ENCODE data around the gene NDRG4.

Gene NDRG4

DNA sequence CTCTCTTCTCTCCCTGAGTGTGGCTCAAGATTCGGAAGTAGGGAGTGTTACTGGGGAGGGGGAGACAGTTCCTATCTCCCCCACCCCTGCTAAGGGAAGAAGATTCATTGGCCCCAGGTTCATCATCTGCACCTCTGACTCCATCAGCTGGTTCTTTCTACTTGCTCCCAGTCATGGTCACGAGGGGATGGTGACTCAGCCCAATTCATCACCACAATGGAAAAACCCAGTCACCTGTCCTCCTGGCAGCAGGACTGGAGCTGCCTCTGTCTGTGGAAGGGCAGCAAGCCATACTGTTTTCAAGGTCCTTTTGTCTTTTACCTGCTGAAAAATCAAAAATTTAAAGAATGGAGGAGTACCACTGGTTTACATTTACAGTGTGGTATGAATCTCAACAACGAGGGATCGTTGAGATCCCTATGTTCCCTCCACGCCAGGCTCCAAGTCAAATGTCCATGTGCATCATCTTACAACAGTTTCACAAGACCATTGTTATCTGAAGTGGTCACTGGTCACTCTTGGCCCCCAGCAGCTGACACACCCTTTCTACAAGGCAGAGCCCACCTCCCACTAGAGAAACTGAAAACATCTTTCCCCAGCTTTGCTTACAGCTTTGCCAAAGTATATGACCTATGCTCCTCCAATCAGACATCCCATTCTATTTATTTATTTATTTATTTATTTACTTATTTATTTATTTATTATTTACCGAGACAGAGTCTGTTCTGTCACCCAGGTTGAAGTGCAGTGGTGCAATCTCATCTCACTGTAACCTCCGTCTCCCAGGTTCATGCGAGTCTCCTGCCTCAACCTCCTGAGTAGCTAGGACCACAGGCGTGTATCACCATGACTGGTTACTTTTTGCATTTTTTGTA is 40.4 kb upstream of the NDRG4 start:
- no peak overlapping the region for H3K56ac ChIP-seq (ENCODE audit: low read length)
- H3K27ac ChIP-seq (ENCODE audit: low read depth, low read length): no peak overlapping the region
- H3K4me1 ChIP-seq (ENCODE audit: control insufficient read depth, low read depth, low read length): no peaks in the 10 kb centered on the region
- DNase-seq: no peak
- H3K4ac ChIP-seq (ENCODE audit: low read depth, low read length): no peak overlapping the region
- H3K79me1 ChIP-seq (ENCODE audit: low read length): no peaks in the 10 kb centered on the region
- no peak overlapping the region for H4K5ac ChIP-seq (ENCODE audit: low read length)
- no peaks in the 10 kb centered on the region for H3K36me3 ChIP-seq (ENCODE audit: control insufficient read depth, insufficient read depth, low read length)
- no CpG with 5 or more reads among the region's 9 CpGs for WGBS (ENCODE audit: extremely low coverage, insufficient coverage, low lambda C conversion rate)
- peaks cover 8% of the 10 kb centered on the region for H3K27me3 ChIP-seq (ENCODE audit: insufficient read depth, low read length, poor library complexity)
- no peak overlapping the region for H3K9ac ChIP-seq (ENCODE audit: low read length)
- no peak overlapping the region for H2BK5ac ChIP-seq (ENCODE audit: low read length)
- H4K8ac ChIP-seq (ENCODE audit: low read depth, low read length): no peak overlapping the region
- H3K18ac ChIP-seq (ENCODE audit: low read length): no peak overlapping the region
- no peak overlapping the region for H3K4me2 ChIP-seq (ENCODE audit: low read length)
- H3K23ac ChIP-seq (ENCODE audit: low read length): no peak overlapping the region
- H2AK5ac ChIP-seq (ENCODE audit: low read length): no peak overlapping the region
- H3K4me3 ChIP-seq (ENCODE audit: low read length): no peak overlapping the region
- H2BK120ac ChIP-seq (ENCODE audit: low read depth, low read length): no peak overlapping the region
- H3K79me2 ChIP-seq (ENCODE audit: control insufficient read depth, insufficient read depth, low read length): no peaks in the 10 kb centered on the region
- no peak overlapping the region for H2BK15ac ChIP-seq (replicated peaks; ENCODE audit: low read depth)

DNA sequence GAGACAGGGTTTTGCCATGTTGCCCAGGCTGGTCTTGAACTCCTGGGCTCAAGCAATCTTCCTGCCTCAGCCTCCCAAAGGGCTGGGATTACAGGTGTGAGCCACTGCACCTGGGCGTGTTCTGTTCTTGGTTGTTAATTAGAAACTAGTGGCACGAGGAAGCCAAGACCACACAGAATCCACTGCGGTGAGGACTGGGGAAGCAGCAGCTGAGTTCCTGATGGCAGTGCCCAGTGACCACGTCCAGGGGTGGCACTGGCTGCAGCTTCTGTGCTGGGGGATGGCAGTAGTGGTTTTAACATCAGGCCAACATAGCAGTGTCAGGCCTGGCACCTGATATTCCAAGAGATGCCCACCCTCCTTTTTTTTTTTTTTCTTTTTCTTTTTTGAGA is 39.7 kb upstream of the NDRG4 start:
- H3K27me3 ChIP-seq (ENCODE audit: insufficient read depth, low read length, poor library complexity): peaks cover 9% of the 10 kb centered on the region
- H3K36me3 ChIP-seq (ENCODE audit: control insufficient read depth, insufficient read depth, low read length): no peaks in the 10 kb centered on the region
- no peak overlapping the region for H3K23ac ChIP-seq (ENCODE audit: low read length)
- no peak overlapping the region for H3K9ac ChIP-seq (ENCODE audit: low read length)
- H3K4ac ChIP-seq (ENCODE audit: low read depth, low read length): no peak overlapping the region
- no peak overlapping the region for H3K4me2 ChIP-seq (ENCODE audit: low read length)
- no peak overlapping the region for H2AK5ac ChIP-seq (ENCODE audit: low read length)
- no peak overlapping the region for H4K8ac ChIP-seq (ENCODE audit: low read depth, low read length)
- H2BK5ac ChIP-seq (ENCODE audit: low read length): no peak overlapping the region
- no peak overlapping the region for H3K56ac ChIP-seq (ENCODE audit: low read length)
- no peak overlapping the region for H2BK120ac ChIP-seq (ENCODE audit: low read depth, low read length)
- H3K27ac ChIP-seq (ENCODE audit: low read depth, low read length): no peak overlapping the region
- no peak overlapping the region for H3K18ac ChIP-seq (ENCODE audit: low read length)
- no peaks in the 10 kb centered on the region for H3K4me1 ChIP-seq (ENCODE audit: control insufficient read depth, low read depth, low read length)
- H3K79me1 ChIP-seq (ENCODE audit: low read length): no peaks in the 10 kb centered on the region
- H3K4me3 ChIP-seq (ENCODE audit: low read length): no peak overlapping the region
- WGBS (ENCODE audit: extremely low coverage, insufficient coverage, low lambda C conversion rate): no CpG with 5 or more reads among the region's 4 CpGs
- no peak overlapping the region for H2BK15ac ChIP-seq (replicated peaks; ENCODE audit: low read depth)
- no peak for DNase-seq
- H4K5ac ChIP-seq (ENCODE audit: low read length): no peak overlapping the region
- no peaks in the 10 kb centered on the region for H3K79me2 ChIP-seq (ENCODE audit: control insufficient read depth, insufficient read depth, low read length)

DNA sequence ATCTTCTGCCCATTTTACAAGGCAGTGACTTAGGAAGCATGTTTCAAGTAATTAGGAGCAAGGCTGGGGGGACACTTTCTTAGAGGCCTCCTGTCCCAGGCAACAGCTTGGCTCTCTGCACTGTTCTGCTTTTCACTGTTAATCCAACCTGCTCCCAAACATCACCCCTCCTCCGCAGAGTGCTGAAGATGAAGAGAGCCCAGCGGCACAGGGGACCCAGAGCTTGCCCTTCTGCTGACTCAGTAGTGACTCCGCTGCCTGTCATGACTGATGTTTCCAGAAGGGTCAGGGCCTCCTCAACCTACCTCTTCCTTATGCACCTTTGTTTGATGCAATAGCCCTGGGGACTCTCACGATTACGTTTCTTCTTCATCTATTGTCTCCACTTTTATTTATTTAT is 38.9 kb upstream of the NDRG4 start:
- no peak for DNase-seq
- no peak overlapping the region for H2BK120ac ChIP-seq (ENCODE audit: low read depth, low read length)
- no CpG with 5 or more reads among the region's 5 CpGs for WGBS (ENCODE audit: extremely low coverage, insufficient coverage, low lambda C conversion rate)
- no peak overlapping the region for H3K18ac ChIP-seq (ENCODE audit: low read length)
- no peak overlapping the region for H3K56ac ChIP-seq (ENCODE audit: low read length)
- no peak overlapping the region for H2BK15ac ChIP-seq (replicated peaks; ENCODE audit: low read depth)
- no peak overlapping the region for H3K4me3 ChIP-seq (ENCODE audit: low read length)
- H3K23ac ChIP-seq (ENCODE audit: low read length): no peak overlapping the region
- no peaks in the 10 kb centered on the region for H3K36me3 ChIP-seq (ENCODE audit: control insufficient read depth, insufficient read depth, low read length)
- peaks cover 9% of the 10 kb centered on the region for H3K27me3 ChIP-seq (ENCODE audit: insufficient read depth, low read length, poor library complexity)
- no peaks in the 10 kb centered on the region for H3K4me1 ChIP-seq (ENCODE audit: control insufficient read depth, low read depth, low read length)
- H3K9ac ChIP-seq (ENCODE audit: low read length): no peak overlapping the region
- H4K5ac ChIP-seq (ENCODE audit: low read length): no peak overlapping the region
- no peak overlapping the region for H2AK5ac ChIP-seq (ENCODE audit: low read length)
- H3K4ac ChIP-seq (ENCODE audit: low read depth, low read length): no peak overlapping the region
- no peak overlapping the region for H3K4me2 ChIP-seq (ENCODE audit: low read length)
- no peak overlapping the region for H2BK5ac ChIP-seq (ENCODE audit: low read length)
- no peak overlapping the region for H3K27ac ChIP-seq (ENCODE audit: low read depth, low read length)
- no peak overlapping the region for H4K8ac ChIP-seq (ENCODE audit: low read depth, low read length)
- H3K79me2 ChIP-seq (ENCODE audit: control insufficient read depth, insufficient read depth, low read length): no peaks in the 10 kb centered on the region
- no peaks in the 10 kb centered on the region for H3K79me1 ChIP-seq (ENCODE audit: low read length)

DNA sequence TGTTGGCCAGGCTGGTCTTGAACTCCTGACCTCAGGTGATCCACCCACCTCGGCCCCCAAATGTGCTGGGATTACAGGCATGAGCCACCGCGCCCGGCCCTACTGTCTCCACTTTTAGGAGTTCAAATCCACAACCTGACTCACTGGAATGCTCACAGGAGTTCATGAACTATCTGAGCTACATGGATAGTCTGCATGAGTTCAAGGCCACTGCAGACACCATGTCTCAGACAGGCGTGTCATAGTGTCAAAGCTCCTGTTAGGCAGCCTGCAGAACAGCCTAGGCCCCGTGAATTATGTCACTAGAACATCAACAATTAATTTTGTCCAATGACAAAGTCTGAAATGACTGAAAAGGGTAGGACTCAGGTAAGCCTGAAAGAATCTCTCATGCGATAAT is 38.3 kb upstream of the NDRG4 start:
- Histone ChIP-seq H3K79me2 (ENCODE audit: control insufficient read depth, insufficient read depth, low read length) (no peaks in the 10 kb centered on the region), H3K4me1 (ENCODE audit: control insufficient read depth, low read depth, low read length) (no peaks in the 10 kb centered on the region), H3K18ac (ENCODE audit: low read length) (no peak overlapping the region), H2BK15ac (replicated peaks; ENCODE audit: low read depth) (no peak overlapping the region), H2AK5ac (ENCODE audit: low read length) (no peak overlapping the region), H3K56ac (ENCODE audit: low read length) (no peak overlapping the region), H3K27me3 (ENCODE audit: insufficient read depth, low read length, poor library complexity) (peaks cover 9% of the 10 kb centered on the region), H2BK5ac (ENCODE audit: low read length) (no peak overlapping the region), H3K23ac (ENCODE audit: low read length) (no peak overlapping the region), H4K8ac (ENCODE audit: low read depth, low read length) (no peak overlapping the region), H3K4ac (ENCODE audit: low read depth, low read length) (no peak overlapping the region), H3K27ac (ENCODE audit: low read depth, low read length) (no peak overlapping the region), H4K5ac (ENCODE audit: low read length) (no peak overlapping the region), H3K4me2 (ENCODE audit: low read length) (no peak overlapping the region), H3K4me3 (ENCODE audit: low read length) (no peak overlapping the region), H3K36me3 (ENCODE audit: control insufficient read depth, insufficient read depth, low read length) (no peaks in the 10 kb centered on the region), H3K9ac (ENCODE audit: low read length) (no peak overlapping the region), H3K79me1 (ENCODE audit: low read length) (no peaks in the 10 kb centered on the region), H2BK120ac (ENCODE audit: low read depth, low read length) (no peak overlapping the region)
- no CpG with 5 or more reads among the region's 7 CpGs for WGBS (ENCODE audit: extremely low coverage, insufficient coverage, low lambda C conversion rate)
- no peak for DNase-seq

GRCh38 chr16:58462089-58462488 is 37.9 kb upstream of the NDRG4 start:
- H2BK120ac ChIP-seq (ENCODE audit: low read depth, low read length): no peak overlapping the region
- no peak overlapping the region for H3K9ac ChIP-seq (ENCODE audit: low read length)
- H3K18ac ChIP-seq (ENCODE audit: low read length): no peak overlapping the region
- no peak overlapping the region for H4K8ac ChIP-seq (ENCODE audit: low read depth, low read length)
- H3K4me2 ChIP-seq (ENCODE audit: low read length): no peak overlapping the region
- no peak overlapping the region for H4K5ac ChIP-seq (ENCODE audit: low read length)
- H3K36me3 ChIP-seq (ENCODE audit: control insufficient read depth, insufficient read depth, low read length): no peaks in the 10 kb centered on the region
- no peak overlapping the region for H2BK5ac ChIP-seq (ENCODE audit: low read length)
- no peak overlapping the region for H3K4me3 ChIP-seq (ENCODE audit: low read length)
- H3K23ac ChIP-seq (ENCODE audit: low read length): no peak overlapping the region
- WGBS (ENCODE audit: extremely low coverage, insufficient coverage, low lambda C conversion rate): no CpG with 5 or more reads among the region's 4 CpGs
- H3K27me3 ChIP-seq (ENCODE audit: insufficient read depth, low read length, poor library complexity): peaks cover 9% of the 10 kb centered on the region
- H3K79me1 ChIP-seq (ENCODE audit: low read length): no peaks in the 10 kb centered on the region
- no peaks in the 10 kb centered on the region for H3K4me1 ChIP-seq (ENCODE audit: control insufficient read depth, low read depth, low read length)
- H2AK5ac ChIP-seq (ENCODE audit: low read length): no peak overlapping the region
- no peaks in the 10 kb centered on the region for H3K79me2 ChIP-seq (ENCODE audit: control insufficient read depth, insufficient read depth, low read length)
- no peak for DNase-seq
- no peak overlapping the region for H3K4ac ChIP-seq (ENCODE audit: low read depth, low read length)
- no peak overlapping the region for H3K56ac ChIP-seq (ENCODE audit: low read length)
- no peak overlapping the region for H2BK15ac ChIP-seq (replicated peaks; ENCODE audit: low read depth)
- H3K27ac ChIP-seq (ENCODE audit: low read depth, low read length): no peak overlapping the region

DNA sequence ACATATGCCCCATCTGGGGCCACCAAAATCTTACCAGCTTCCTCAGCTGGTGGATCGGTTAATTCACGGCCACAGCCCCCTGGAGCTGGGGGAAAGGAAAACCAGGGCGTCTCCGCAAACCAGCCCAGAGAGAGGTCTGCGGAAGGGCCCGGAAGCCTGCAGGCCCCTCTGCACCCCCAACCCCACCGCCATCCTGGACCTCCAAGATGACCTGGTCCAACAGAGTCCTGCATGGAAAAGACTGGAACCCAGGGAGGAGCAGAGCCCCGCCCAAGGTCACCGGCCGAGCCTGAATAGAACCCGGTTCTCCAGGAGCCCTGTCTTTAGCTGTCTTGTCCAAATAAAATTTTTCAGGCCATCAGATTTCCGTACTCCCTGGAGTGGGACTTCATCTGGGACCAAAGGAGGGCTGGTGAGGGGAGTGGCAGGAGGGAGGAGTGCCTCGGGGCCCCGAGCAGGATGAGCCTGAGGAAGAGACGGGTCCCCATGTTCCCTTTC is 37.4 kb upstream of the NDRG4 start:
- no peak overlapping the region for H2AK5ac ChIP-seq (ENCODE audit: low read length)
- no peak overlapping the region for H3K9ac ChIP-seq (ENCODE audit: low read length)
- no CpG with 5 or more reads among the region's 15 CpGs for WGBS (ENCODE audit: extremely low coverage, insufficient coverage, low lambda C conversion rate)
- H3K36me3 ChIP-seq (ENCODE audit: control insufficient read depth, insufficient read depth, low read length): no peaks in the 10 kb centered on the region
- DNase-seq: no peak
- H3K23ac ChIP-seq (ENCODE audit: low read length): no peak overlapping the region
- H2BK120ac ChIP-seq (ENCODE audit: low read depth, low read length): no peak overlapping the region
- no peaks in the 10 kb centered on the region for H3K79me1 ChIP-seq (ENCODE audit: low read length)
- no peak overlapping the region for H4K5ac ChIP-seq (ENCODE audit: low read length)
- H3K4me3 ChIP-seq (ENCODE audit: low read length): no peak overlapping the region
- H3K27me3 ChIP-seq (ENCODE audit: insufficient read depth, low read length, poor library complexity): peaks cover 9% of the 10 kb centered on the region
- no peaks in the 10 kb centered on the region for H3K79me2 ChIP-seq (ENCODE audit: control insufficient read depth, insufficient read depth, low read length)
- no peaks in the 10 kb centered on the region for H3K4me1 ChIP-seq (ENCODE audit: control insufficient read depth, low read depth, low read length)
- H3K27ac ChIP-seq (ENCODE audit: low read depth, low read length): no peak overlapping the region
- no peak overlapping the region for H3K4me2 ChIP-seq (ENCODE audit: low read length)
- no peak overlapping the region for H2BK15ac ChIP-seq (replicated peaks; ENCODE audit: low read depth)
- no peak overlapping the region for H3K18ac ChIP-seq (ENCODE audit: low read length)
- no peak overlapping the region for H3K4ac ChIP-seq (ENCODE audit: low read depth, low read length)
- H4K8ac ChIP-seq (ENCODE audit: low read depth, low read length): no peak overlapping the region
- H2BK5ac ChIP-seq (ENCODE audit: low read length): no peak overlapping the region
- no peak overlapping the region for H3K56ac ChIP-seq (ENCODE audit: low read length)

Data from mesendoderm (in vitro differentiated cells).